AG04450 (cell line): Measurements from ENCODE around the gene ECHS1. TPM values are rescaled to one million over a fixed set of nuclear protein-coding genes. Genes with fewer than 3 reads are reported as not detected.

Experiments
- CTCF ChIA-PET: fragments of 300-600, 350-600 bp; formaldehyde crosslinking; extraction: SDS; loops from one replicate; lab custom pipeline; 2022; ENCODE audit warnings: antibody characterized with exemption, inconsistent platforms; lab: Charles Lee
- POLR2A ChIA-PET: fragments of 350-600 bp; formaldehyde crosslinking; extraction: SDS; loops from one replicate; lab custom pipeline; 2021; ENCODE audit warnings: antibody characterized with exemption, inconsistent platforms; lab: Yijun Ruan, JAX
- DNase-seq: peaks from one replicate; pipeline ENCODE4 v3.0.0-alpha.2; 2011; ENCODE audit warnings: low read depth, low spot score
- H3K27ac ChIP-seq: one replicate; pipeline ENCODE4 v1.5.1; 2012; ENCODE audit warnings: low read depth, low read length, control low read depth
- H3K27me3 ChIP-seq: one replicate; pipeline ENCODE4 v1.6.0; 2012; ENCODE audit warnings: low read length; ENCODE audit not compliant: control insufficient read depth, insufficient read depth
- H3K4me3 ChIP-seq: 2 replicates; pipeline ENCODE4 v1.5.1; 2011; ENCODE audit warnings: mild to moderate bottlenecking, low read depth, low read length, control low read depth
- H3K9me3 ChIP-seq: 2 replicates; pipeline ENCODE4 v1.5.1; 2012; ENCODE audit warnings: low read length; ENCODE audit not compliant: control insufficient read depth, insufficient read depth
- polyA plus RNA-seq: library from polyadenylated mRNA; depleted of rRNA; stranded (reverse); fragments of >200 nt; gene quantifications from 2 replicates; pipeline ENCODE4 v1.2.3, GENCODE V29; 2011
- TF ChIP-seq, protein P1 (sequence below): IDR thresholded peaks from 2 replicates; pipeline ENCODE4 v1.5.1; 2011; ENCODE audit warnings: low read depth, low read length, control low read depth, inconsistent platforms

Gene ECHS1
- polyA plus RNA-seq, 1 experiment, result 56.6 TPM

GRCh38 chr10:133316732-133317131 lies 56.4 kb downstream of the ECHS1 start:
- POLR2A ChIA-PET, result no interaction called here
- no peak for DNase-seq
- CTCF ChIA-PET, result interaction anchor here (0.9 kb wide), 1 partner anchor 13 kb away, joined by 7 read pairs; no protein-coding TSS in a partner anchor
- peaks cover 2% of the 10 kb centered on the region for H3K27me3 ChIP-seq
- TF ChIP-seq, protein P1, sequence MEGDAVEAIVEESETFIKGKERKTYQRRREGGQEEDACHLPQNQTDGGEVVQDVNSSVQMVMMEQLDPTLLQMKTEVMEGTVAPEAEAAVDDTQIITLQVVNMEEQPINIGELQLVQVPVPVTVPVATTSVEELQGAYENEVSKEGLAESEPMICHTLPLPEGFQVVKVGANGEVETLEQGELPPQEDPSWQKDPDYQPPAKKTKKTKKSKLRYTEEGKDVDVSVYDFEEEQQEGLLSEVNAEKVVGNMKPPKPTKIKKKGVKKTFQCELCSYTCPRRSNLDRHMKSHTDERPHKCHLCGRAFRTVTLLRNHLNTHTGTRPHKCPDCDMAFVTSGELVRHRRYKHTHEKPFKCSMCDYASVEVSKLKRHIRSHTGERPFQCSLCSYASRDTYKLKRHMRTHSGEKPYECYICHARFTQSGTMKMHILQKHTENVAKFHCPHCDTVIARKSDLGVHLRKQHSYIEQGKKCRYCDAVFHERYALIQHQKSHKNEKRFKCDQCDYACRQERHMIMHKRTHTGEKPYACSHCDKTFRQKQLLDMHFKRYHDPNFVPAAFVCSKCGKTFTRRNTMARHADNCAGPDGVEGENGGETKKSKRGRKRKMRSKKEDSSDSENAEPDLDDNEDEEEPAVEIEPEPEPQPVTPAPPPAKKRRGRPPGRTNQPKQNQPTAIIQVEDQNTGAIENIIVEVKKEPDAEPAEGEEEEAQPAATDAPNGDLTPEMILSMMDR, result no peak
- no peak overlapping the region for H3K27ac ChIP-seq
- peaks cover 14% of the 10 kb centered on the region for H3K9me3 ChIP-seq
- no peak overlapping the region for H3K4me3 ChIP-seq

- H3K4me3 ChIP-seq, result no peak overlapping the region
- H3K9me3 ChIP-seq, result peaks cover 14% of the 10 kb centered on the region
- DNase-seq, result no peak
- no peak overlapping the region for H3K27ac ChIP-seq
- CTCF ChIA-PET, result interaction anchor here (0.9 kb wide), 1 partner anchor 13 kb away, joined by 7 read pairs; no protein-coding TSS in a partner anchor
- H3K27me3 ChIP-seq, result peaks cover 2% of the 10 kb centered on the region
- POLR2A ChIA-PET, result no interaction called here
- TF ChIP-seq, protein P1, result no peak
These were observed 56.9 kb downstream of the ECHS1 start for GRCh38 chr10:133316266-133316665.

DNA sequence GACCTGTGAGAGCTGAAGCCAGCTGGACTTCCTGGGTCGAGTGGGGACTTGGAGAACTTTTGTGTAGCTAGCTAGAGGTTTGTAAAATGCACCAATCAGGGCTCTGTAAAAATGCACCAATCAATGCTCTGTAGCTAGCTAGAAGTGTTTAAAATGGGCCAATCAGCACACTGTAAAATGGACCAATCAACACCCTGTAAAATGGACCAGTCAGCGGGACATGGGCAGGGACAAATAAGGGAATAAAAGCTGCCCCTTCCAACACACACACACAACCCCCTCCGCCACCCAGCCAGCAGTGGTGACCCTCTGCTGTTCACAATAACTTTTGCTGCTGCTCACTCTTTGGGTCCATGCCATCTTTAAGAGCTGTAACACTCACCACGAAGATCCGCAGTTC lies 57.3 kb downstream of the ECHS1 start:
- Histone ChIP-seq H3K27me3 (no peaks in the 10 kb centered on the region), H3K27ac (no peak overlapping the region), H3K4me3 (no peak overlapping the region), H3K9me3 (peaks cover 11% of the 10 kb centered on the region)
- DNase-seq, result no peak
- CTCF ChIA-PET, result interaction anchor here (0.9 kb wide), 1 partner anchor 14 kb away, joined by 7 read pairs; no protein-coding TSS in a partner anchor
- POLR2A ChIA-PET, result no interaction called here
- TF ChIP-seq, protein P1, result no peak

DNA sequence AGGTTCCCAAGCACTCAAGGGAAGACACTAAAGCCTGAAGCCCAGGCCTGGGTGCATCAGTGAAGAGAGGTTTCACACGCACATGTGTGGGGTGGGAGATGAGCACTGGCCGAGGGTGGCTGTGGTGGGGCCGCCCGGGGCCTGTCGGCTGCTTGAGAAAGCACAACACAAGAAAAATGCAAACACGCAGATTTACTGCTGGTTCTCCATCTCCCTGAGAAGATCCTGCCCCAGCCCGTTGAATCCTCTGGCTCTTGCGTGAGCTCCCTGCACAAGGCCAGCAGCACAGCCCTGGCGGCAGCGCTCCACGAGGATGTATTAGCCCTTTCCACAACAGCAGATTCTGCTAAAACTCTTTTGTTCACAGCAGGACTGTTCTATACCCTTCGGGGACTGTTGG lies 58.2 kb downstream of the ECHS1 start:
- H3K27me3 ChIP-seq, result no peaks in the 10 kb centered on the region
- H3K4me3 ChIP-seq, result no peak overlapping the region
- H3K9me3 ChIP-seq, result peaks cover 7% of the 10 kb centered on the region
- CTCF ChIA-PET, result interaction anchor here (0.7 to 1.9 kb wide), 3 partner anchors 9 to 28 kb away, joined by 3 to 15 read pairs (median 3); no protein-coding TSS in a partner anchor
- POLR2A ChIA-PET, result no interaction called here
- no peak for DNase-seq
- no peak overlapping the region for H3K27ac ChIP-seq
- TF ChIP-seq, protein P1, result no peak

- TF ChIP-seq, protein P1, result no peak
- POLR2A ChIA-PET, result no interaction called here
- DNase-seq, result no peak
- Histone ChIP-seq H3K9me3 (peaks cover 14% of the 10 kb centered on the region), H3K27ac (no peak overlapping the region), H3K27me3 (no peaks in the 10 kb centered on the region), H3K4me3 (no peak overlapping the region)
- CTCF ChIA-PET, result interaction anchor here (1.0 kb wide), 1 partner anchor 11 kb away, joined by 3 read pairs; no protein-coding TSS in a partner anchor
These were observed 60.0 kb downstream of the ECHS1 start for GRCh38 chr10:133313192-133313591.
